RWPE1 (cell line): ENCODE results near the gene STX5.

Experiments used
- CTCF ChIA-PET: fragments of 350-600 bp; sonication (Branson Sonifier 250); formaldehyde crosslinking; extraction: SDS; loops from one replicate; lab custom pipeline; 2021; lab: Yijun Ruan, JAX
- POLR2A ChIA-PET: fragments of 400-600 bp; formaldehyde crosslinking; extraction: SDS; loops from one replicate; lab custom pipeline; 2020; ENCODE audit warnings: antibody characterized with exemption; ENCODE audit not compliant: low non-redundant PET; lab: Yijun Ruan, JAX
- DNase-seq: peaks from one replicate; pipeline ENCODE4 v3.0.0; 2012; ENCODE audit warnings: low spot score
- H3K27ac ChIP-seq: fragments of 450-650 bp; 2 replicates; pipeline ENCODE4 v1.5.1; 2017
- TF ChIP-seq, protein P1 (sequence below): fragments of 450-650 bp; conservative IDR thresholded peaks from 2 replicates; pipeline ENCODE4 v1.5.1; 2017; ENCODE audit warnings: low read depth, mild to moderate bottlenecking

STX5 gene

GRCh38 chr11:62796281-62796680 is 35.6 kb downstream of the STX5 start:
- CTCF ChIA-PET, result no interaction called here
- POLR2A ChIA-PET, result no interaction called here

GRCh38 chr11:62794201-62794775 is 37.6 kb downstream of the STX5 start:
- ChIA-PET CTCF (interaction anchor here (1.5 kb wide), 1 partner anchor 8 kb away, joined by 5 read pairs; no protein-coding TSS in a partner anchor), POLR2A (no interaction called here)

More at GRCh38 chr11:62796281-62796680, 35.6 kb downstream of the STX5 start:
- no peak for DNase-seq
- TF ChIP-seq, protein P1, sequence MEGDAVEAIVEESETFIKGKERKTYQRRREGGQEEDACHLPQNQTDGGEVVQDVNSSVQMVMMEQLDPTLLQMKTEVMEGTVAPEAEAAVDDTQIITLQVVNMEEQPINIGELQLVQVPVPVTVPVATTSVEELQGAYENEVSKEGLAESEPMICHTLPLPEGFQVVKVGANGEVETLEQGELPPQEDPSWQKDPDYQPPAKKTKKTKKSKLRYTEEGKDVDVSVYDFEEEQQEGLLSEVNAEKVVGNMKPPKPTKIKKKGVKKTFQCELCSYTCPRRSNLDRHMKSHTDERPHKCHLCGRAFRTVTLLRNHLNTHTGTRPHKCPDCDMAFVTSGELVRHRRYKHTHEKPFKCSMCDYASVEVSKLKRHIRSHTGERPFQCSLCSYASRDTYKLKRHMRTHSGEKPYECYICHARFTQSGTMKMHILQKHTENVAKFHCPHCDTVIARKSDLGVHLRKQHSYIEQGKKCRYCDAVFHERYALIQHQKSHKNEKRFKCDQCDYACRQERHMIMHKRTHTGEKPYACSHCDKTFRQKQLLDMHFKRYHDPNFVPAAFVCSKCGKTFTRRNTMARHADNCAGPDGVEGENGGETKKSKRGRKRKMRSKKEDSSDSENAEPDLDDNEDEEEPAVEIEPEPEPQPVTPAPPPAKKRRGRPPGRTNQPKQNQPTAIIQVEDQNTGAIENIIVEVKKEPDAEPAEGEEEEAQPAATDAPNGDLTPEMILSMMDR, result no peak
- peak overlapping the region; percentile 18 for H3K27ac ChIP-seq

DNA sequence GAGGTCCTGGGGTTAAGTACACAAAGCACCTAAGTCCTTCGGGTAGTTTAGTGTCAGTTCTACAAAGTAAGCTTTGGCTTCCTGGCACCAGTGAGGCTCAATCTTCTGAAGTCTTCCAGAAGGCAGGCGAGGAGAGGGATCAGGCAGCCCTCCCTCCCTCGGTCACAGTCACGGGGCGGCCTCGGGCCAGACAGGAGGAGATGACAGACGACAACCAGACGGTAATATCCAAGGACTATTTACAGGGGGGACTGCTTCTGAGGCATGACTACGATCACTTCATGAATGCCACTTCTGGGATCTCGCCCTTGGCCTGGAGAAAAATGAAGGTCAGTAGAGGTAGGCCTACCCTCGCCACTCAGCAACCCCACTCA is 39.7 kb downstream of the STX5 start:
- H3K27ac ChIP-seq, result peak overlapping the region; percentile 99
- TF ChIP-seq, protein P1, result no peak
- ChIA-PET CTCF (interaction anchor here (0.7 kb wide), 1 partner anchor 75 kb away, joined by 4 read pairs; no protein-coding TSS in a partner anchor), POLR2A (no interaction called here)
- no peak for DNase-seq

More at GRCh38 chr11:62794201-62794775, 37.6 kb downstream of the STX5 start:
- TF ChIP-seq, protein P1, result no peak
- no peak for DNase-seq
- H3K27ac ChIP-seq, result peak overlapping the region; percentile 28; the same call in 1 of the 2 replicates

DNA sequence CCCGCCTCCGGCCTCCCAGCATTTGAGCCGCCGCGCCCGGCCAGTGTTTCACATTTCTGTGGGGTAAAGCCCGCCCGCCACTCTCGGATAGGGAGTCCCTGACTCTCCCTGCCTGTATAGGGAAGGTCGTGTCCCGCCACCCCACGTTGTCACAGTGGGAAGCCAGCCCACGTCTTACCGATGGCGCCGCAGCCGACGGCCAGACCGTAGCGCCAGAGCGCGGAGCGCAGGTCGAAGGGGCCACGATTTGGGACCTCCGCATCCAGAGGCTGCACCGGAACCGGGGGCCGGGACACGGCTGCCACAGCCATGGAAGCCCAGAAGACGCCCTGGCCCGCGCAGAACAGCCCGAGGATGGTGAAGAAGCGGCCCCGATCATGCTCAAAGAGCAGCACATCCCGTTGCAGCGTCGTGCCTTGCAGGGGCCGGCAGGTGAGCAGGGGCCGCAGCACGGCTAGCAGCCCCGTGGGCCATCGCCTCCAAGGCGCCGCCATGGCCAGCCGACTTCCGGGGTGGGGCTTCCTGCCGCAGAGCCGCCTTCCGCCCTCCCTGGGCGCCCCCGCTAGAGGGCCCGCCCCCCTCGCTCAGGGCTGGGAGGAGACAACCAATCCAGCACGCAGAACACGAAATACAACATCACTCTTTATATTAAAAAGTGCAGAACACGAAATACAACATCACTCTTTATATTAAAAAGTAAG is 40.2 kb downstream of the STX5 start, which contains the start of gene TMEM223:
Gene TMEM223, minus strand, starts transcription at position 506 of the 701 bp plus-strand sequence. Its CDS starts 12 bp downstream, at position 494.
- ChIA-PET CTCF (interaction anchor here (0.6 to 0.7 kb wide), 2 partner anchors 74 to 75 kb away, joined by 3 to 4 read pairs; no protein-coding TSS in a partner anchor), POLR2A (no interaction called here)
- TF ChIP-seq, protein P1, result no peak
- peak within 1 kb of the TSS; percentile 99 for H3K27ac ChIP-seq
- DNase-seq, result peak; percentile 82

DNA sequence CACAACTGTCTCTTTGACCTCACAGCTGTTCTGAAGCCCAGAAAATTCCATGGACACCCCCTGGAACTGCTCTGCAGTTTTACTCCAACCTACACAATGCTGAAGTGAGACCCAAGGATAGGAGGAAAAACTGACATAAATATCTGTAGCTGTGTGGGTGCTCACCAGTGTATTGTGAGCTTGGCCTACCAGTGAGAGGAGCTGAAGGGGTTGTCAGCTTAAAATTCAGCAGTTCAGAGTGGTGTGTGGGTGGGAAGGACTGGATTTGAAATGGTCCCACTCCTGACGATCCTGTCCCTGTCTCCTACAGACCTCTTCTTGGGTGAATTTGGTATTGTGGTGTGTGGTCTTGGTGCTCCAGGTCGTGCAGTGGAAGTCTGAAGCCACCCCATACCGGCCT is 42.3 kb downstream of the STX5 start:
- TF ChIP-seq, protein P1, result no peak
- no peak for DNase-seq
- peak overlapping the region; percentile 99 for H3K27ac ChIP-seq
- ChIA-PET POLR2A (no interaction called here), CTCF (no interaction called here)

DNA sequence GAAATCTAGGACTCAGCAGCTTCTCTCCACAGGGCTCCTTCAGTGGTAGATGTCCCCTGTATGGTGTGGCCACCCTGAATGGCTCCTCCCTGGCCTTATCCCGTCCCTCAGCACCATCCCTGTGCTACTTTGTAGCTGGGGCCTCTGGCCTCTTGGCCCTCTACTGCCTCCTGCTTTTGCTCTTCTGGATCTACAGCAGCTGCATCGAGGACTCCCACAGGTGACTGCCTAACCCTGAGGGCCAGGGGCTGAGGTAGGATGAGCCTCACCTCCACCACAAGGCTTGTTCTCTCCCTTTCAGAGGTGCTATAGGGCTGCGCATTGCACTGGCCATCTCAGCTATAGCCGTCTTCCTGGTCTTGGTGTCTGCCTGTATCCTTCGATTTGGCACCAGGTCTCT is 42.9 kb downstream of the STX5 start:
- peak overlapping the region; percentile 99 for H3K27ac ChIP-seq
- DNase-seq, result no peak
- TF ChIP-seq, protein P1, result no peak
- ChIA-PET CTCF (interaction anchor here (0.5 kb wide), 1 partner anchor 16 kb away, joined by 3 read pairs; no protein-coding TSS in a partner anchor), POLR2A (no interaction called here)
